SKM-1 treated with dmso at 0.1 percent for 144 hours (cell line): ENCODE data around the gene SLC39A8.

Experiments
- DNase-seq: peaks from one replicate; lab custom pipeline; 2025; ENCODE audit not compliant: unreplicated experiment; lab: John Stamatoyannopoulos, UW

The SLC39A8 gene

GRCh38 chr4:102341201-102341600 is 4.1 kb downstream of the SLC39A8 start:
- DNase-seq: no peak

GRCh38 chr4:102339018-102339417 is 6.3 kb downstream of the SLC39A8 start:
- DNase-seq: no peak

GRCh38 chr4:102338405-102338804 is 6.9 kb downstream of the SLC39A8 start:
- no peak for DNase-seq

- DNase-seq: no peak
These were observed 9.7 kb downstream of the SLC39A8 start for GRCh38 chr4:102335616-102336015.

- DNase-seq: no peak
These were observed 10.7 kb downstream of the SLC39A8 start for GRCh38 chr4:102334624-102335023.

- no peak for DNase-seq
These were observed 11.5 kb downstream of the SLC39A8 start for GRCh38 chr4:102333787-102334186.

- no peak for DNase-seq
These were observed 17.2 kb downstream of the SLC39A8 start for GRCh38 chr4:102328045-102328444.

- DNase-seq: no peak
These were observed 18.3 kb downstream of the SLC39A8 start for GRCh38 chr4:102326951-102327350.

- DNase-seq: no peak
These were observed 20.6 kb downstream of the SLC39A8 start for GRCh38 chr4:102324730-102325129.

GRCh38 chr4:102322736-102323135 is 22.5 kb downstream of the SLC39A8 start:
- DNase-seq: no peak

GRCh38 chr4:102321260-102321995 is 23.9 kb downstream of the SLC39A8 start:
- no peak for DNase-seq

- DNase-seq: no peak
These were observed 25.7 kb downstream of the SLC39A8 start for GRCh38 chr4:102319594-102319993.

- no peak for DNase-seq
These were observed 26.8 kb downstream of the SLC39A8 start for GRCh38 chr4:102318526-102318925.

GRCh38 chr4:102318105-102318504 is 27.2 kb downstream of the SLC39A8 start:
- no peak for DNase-seq

GRCh38 chr4:102317459-102317858 is 27.8 kb downstream of the SLC39A8 start:
- no peak for DNase-seq

GRCh38 chr4:102316585-102316984 is 28.7 kb downstream of the SLC39A8 start:
- no peak for DNase-seq

- no peak for DNase-seq
These were observed 29.8 kb downstream of the SLC39A8 start for GRCh38 chr4:102315532-102315931.

- no peak for DNase-seq
These were observed 32.9 kb downstream of the SLC39A8 start for GRCh38 chr4:102312417-102312816.

- no peak for DNase-seq
These were observed 33.4 kb downstream of the SLC39A8 start for GRCh38 chr4:102311912-102312311.

GRCh38 chr4:102311407-102311806 is 33.9 kb downstream of the SLC39A8 start:
- DNase-seq: no peak

GRCh38 chr4:102308032-102308799 is 37.1 kb downstream of the SLC39A8 start:
- peak; percentile 48 for DNase-seq

- no peak for DNase-seq
These were observed 39.6 kb downstream of the SLC39A8 start for GRCh38 chr4:102305666-102306065.
